Prostate gland (tissue), 2 donors: ENCODE results near the gene OSBPL9.

ENCODE experiments used
- CTCF ChIP-seq, 4 experiments: fragments of 200-600 bp in 2 of 4; fragments of 450-650 bp in 2 of 4; sonication (generic) in 2 of 4; IDR thresholded peaks; 1 replicate in 3 of 4; 2 replicates in 1 of 4; pipeline ENCODE4 v1.5.1; 2016 to 2019; ENCODE audit warnings: antibody characterized with exemption in 4 of 4, mild to moderate bottlenecking in 2 of 4, moderate library complexity in 2 of 4
- POLR2A ChIP-seq: fragments of 450-650 bp; IDR thresholded peaks from one replicate; pipeline ENCODE4 v1.6.1; 2016; ENCODE audit warnings: antibody characterized with exemption, mild to moderate bottlenecking

DNA sequence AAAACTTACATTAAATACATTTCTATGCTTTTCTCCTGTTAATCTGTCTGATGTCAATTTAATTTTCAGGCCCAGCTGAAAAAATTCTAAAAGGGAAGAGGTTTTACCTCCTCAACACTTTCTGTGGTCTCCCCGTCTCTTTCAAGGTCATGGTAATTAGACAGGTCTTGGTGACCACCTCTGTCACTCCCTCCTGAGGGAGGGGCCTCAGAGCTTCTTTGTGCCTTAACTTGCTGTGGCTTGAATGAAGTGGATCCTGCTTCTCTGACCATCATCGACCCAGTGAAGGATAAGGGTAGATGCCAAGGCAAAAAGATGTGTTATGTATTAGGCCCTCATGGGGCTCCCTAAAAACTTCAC, 40.8 kb upstream of the OSBPL9 start:
- no peak for TF ChIP-seq POLR2A
- TF ChIP-seq CTCF (IDR thresholded peaks at IDR 0.05) = no peak
